ENCODE measurements around the gene USP33.
"Not testable (repeated sequence)": the region's sequence is repeated elsewhere in the genome, so short reads cannot be mapped to it uniquely, and the experiment has no call there.

The USP33 gene

DNA sequence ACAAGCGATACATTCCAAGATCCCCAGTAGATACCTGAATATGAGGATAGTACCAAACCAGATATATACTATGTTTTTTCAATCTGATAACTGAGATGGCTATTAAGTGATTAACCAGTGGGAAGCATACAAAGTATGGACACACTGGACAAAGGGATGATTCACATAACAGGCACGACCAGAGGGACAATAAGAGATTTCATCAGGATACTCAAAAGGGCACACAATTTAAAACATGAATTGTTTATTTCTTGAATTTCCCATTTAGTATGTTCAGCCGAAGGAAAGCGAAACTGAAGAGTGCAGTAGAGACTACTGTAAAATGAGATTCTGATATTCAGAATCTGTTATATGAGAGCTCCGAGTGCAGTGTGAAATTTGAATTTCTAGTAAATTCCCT lies 87.8 kb downstream of the USP33 start:
- DNase-seq (ENCODE audit: low read depth) = peak; percentile 49

DNA sequence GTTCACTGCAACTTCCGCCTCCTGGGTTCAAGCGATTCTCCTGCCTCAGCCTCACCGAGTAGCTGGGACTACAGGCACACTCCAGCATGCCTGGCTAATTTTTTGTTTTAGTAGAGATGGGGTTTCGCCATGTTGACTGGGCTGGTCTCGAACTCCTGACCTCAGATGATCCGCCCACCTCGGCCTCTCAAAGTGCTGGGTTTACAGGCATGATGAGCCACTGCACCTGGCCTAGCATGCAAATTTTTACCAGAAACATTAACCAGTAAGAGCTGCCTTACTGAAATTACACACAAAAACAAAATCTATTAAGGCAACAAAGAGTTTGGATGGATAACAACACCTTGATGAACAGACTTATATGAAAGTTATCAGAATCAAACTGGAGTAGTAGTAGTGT lies 89.3 kb downstream of the USP33 start:
- no peak for DNase-seq (ENCODE audit: low read depth)

DNA sequence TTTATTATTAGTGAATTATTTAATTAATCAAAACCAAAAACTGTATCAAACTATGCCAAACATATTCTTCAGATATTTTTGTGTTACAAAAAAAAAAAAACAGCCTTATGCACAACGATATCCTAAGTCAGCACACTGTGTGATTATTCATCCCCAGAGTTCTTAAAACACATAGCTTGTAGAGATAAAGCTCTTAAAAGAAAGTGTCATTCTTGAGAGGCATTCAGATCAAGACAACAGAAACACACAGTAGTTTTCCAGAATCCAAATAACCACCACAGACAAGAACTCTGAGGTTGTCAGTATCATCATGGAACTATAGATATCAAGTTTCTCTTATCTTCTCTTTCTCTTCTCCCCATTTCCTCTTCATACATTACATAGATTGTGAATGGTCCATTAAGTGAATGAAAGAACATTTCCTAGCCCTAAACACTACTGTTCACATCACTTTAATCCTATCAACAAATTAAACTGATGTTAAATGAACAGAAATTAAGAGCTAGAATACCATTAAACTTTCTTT lies 90.7 kb downstream of the USP33 start:
- DNase-seq (ENCODE audit: low read depth) = peak; percentile 7

GRCh38 chr1:77664939-77665516 lies 94.6 kb downstream of the USP33 start:
- no peak for DNase-seq (ENCODE audit: low read depth)

DNA sequence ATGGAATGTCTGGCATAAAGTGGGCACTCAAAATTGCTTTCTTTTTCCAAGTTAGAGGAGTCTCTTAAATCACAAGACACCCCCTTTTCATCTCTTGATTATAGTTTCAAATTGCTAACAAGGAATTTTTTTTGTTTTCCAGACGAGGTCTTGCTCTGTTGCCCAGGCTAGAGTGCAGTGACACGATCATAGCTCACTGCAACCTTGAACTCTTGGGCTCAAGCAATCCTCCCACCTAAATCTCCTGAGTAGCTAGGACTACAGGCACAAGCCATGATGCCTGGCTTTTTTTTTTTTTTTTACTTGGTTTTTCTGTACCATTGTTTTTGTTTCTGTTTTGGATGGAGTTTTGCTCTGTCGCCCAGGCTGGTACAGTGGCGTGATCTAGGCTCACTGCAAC lies 98.0 kb downstream of the USP33 start:
- no peak for DNase-seq (ENCODE audit: low read depth)

- DNase-seq (ENCODE audit: low read depth) = no peak
Measured at GRCh38 chr1:77659879-77660593, 99.6 kb downstream of the USP33 start.

- DNase-seq (ENCODE audit: low read depth) = no peak
Measured at GRCh38 chr1:77658271-77658670, 101.4 kb downstream of the USP33 start.

- peak; percentile 58 for DNase-seq (ENCODE audit: low read depth)
Measured at GRCh38 chr1:77655431-77655974, 104.1 kb downstream of the USP33 start.

DNA sequence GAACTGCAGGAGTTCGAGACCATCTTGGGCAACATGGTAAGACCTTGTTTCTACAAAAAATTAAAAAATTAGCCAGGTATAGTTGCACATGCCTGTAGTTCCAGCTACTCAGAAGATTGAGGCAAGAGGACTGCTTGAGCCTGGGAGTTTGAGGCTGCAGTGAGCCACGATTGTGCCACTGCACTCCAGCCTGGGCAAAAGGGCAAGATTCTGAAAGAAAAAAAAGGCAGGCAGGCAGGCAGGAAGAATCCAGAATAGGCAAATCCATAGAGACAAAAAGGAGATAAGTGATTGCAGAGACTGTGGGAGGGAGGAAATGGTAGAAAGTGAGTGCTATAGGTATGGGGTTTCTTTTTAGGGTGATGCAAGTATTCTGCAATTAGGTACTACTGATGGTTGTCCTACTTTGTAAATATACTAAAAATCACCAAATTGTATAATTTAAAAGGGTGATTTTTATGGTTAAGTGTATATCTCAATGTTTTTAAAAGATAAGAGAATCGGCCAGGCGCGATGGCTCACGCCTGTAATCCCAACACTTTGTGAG lies 106.6 kb downstream of the USP33 start:
- DNase-seq (ENCODE audit: low read depth) = no peak

DNA sequence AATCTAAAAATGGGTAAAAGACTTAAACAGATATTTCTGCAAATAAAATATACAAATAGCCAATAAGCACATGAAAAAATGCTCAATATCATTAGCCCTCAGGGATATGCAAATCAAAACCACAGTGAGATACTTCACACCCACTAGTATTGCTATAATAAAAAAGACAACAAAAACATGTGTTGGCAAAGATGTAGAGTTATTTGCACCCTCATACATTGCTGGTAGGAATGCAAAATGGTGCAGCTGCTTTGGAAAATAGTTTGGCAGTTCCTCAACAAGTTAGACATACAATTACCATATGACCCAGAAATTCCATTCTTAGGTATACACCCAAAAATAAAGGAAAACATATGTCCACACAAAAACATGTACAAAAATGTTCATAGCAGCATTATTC lies 107.4 kb downstream of the USP33 start:
- peak; percentile 29 for DNase-seq (ENCODE audit: low read depth)

DNA sequence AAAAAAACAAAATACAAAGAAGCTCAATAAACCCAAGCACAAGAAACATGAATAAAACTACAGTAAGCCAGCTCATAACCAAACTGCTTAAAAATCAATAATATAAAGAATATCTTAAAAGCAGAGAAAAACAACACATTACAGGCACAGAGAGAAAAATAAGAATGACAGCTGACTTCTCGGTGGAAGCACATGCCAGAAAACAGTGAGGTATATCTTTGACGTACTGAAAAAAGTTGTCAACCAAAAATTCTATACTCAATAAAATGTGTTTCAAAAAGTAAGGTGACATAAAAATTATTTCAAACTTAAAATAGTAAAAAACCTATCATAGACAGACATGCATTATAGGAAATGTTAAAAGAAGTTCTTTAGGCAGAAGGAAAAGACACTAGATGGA lies 110.5 kb downstream of the USP33 start:
- DNase-seq (ENCODE audit: low read depth) = no peak

- DNase-seq (ENCODE audit: low read depth) = not testable (repeated sequence)
Measured at GRCh38 chr1:77646224-77646623, 113.4 kb downstream of the USP33 start.

Data from iris pigment epithelial cell (primary cell).